Heart right ventricle (tissue), 16 donors: ENCODE results near the gene NMT1. TPM values are rescaled to one million over a fixed set of nuclear protein-coding genes. Genes with fewer than 3 reads are reported as not detected.
A peak's percentile ranks its signal among the peaks of the same experiment; 100 is the strongest.

Experiments
- ATAC-seq, 8 donors: fragments of 200-7000 bp; cut with Tn5 transposase; one replicate each; pipeline ENCODE4 v1.9.1; 2020; ENCODE audit warnings: mild to moderate bottlenecking in 8 of 8, moderate library complexity in 8 of 8, moderate number of reproducible peaks in 1 of 8
- DNase-seq, 2 donors: peaks; one replicate each; pipeline ENCODE4 v3.0.0-alpha.2; 2020
- H3K27ac ChIP-seq, 10 donors: fragments of 200-600 bp; sonication (generic) in 2 of 10; one replicate each; pipeline versions ENCODE4 v1.5.0 to v1.8.0; 2020 to 2022; ENCODE audit warnings: mild to moderate bottlenecking in 3 of 10
- H3K27me3 ChIP-seq, 7 donors: fragments of 200-600 bp; one replicate each; pipeline ENCODE4 v1.8.0; 2021 to 2022; ENCODE audit warnings: mild to moderate bottlenecking in 2 of 7
- H3K36me3 ChIP-seq, 9 donors: fragments of 200-600 bp; sonication (generic) in 1 of 9; one replicate each; pipeline versions ENCODE4 v1.5.0 to v1.8.0; 2020 to 2022; ENCODE audit warnings: mild to moderate bottlenecking in 2 of 9
- H3K4me1 ChIP-seq, 9 donors: fragments of 200-600 bp; sonication (generic) in 1 of 9; one replicate each; pipeline versions ENCODE4 v1.5.0 to v1.8.0; 2020 to 2022; ENCODE audit warnings: mild to moderate bottlenecking in 4 of 9
- H3K4me3 ChIP-seq, 10 donors: fragments of 200-600 bp; sonication (generic) in 2 of 10; one replicate each; pipeline versions ENCODE4 v1.5.0 to v1.8.0; 2020 to 2022; ENCODE audit warnings: mild to moderate bottlenecking in 7 of 10, moderate library complexity in 2 of 10
- H3K9me3 ChIP-seq, 11 donors: fragments of 200-600 bp in 10 of 11; sonication (generic) in 2 of 11; one replicate each; pipeline versions ENCODE4 v1.5.0 to v1.8.0; 2013 to 2022; ENCODE audit warnings: mild to moderate bottlenecking in 2 of 11, control low read depth in 1 of 11, moderate library complexity in 1 of 11
- CTCF ChIP-seq, 9 donors: fragments of 200-600 bp; sonication (generic) in 2 of 9; IDR thresholded peaks; one replicate each; pipeline versions ENCODE4 v1.5.0 to v1.8.0; 2021 to 2022; ENCODE audit warnings: antibody characterized with exemption in 9 of 9, mild to moderate bottlenecking in 5 of 9, moderate library complexity in 1 of 9
- WGBS, 2 donors: extraction: QIAGEN DNeasy Blood & Tissue Kit; methylation state at CpG; one replicate each; pipeline ENCODE4 v1.1.7; 2013; ENCODE audit warnings: inconsistent platforms in 1 of 2; 5-methylcytosine and 5-hydroxymethylcytosine counted together
- intact Hi-C, 10 donors: fragments of 100-400 bp; cut with DNase I; formaldehyde crosslinking; loops; one replicate each; pipeline versions ENCODE4 v1.11.1 to v1.14.2; 2022
- polyA plus RNA-seq, 2 donors: library from polyadenylated mRNA; stranded (reverse); fragments of 200-250 nt; gene quantifications; one replicate each; pipeline ENCODE4 v1.2.3, GENCODE V29; 2013
- total RNA-seq, 10 donors: library from RNA; stranded (reverse); fragmentation: NEBNext Ultra II Directional in 3 of 10; extraction: Animal tissue kit (Norgen Biotek cat#: 25700) in 3 of 10; gene quantifications; one replicate each; pipeline versions ENCODE4 v1.2.1 to v1.2.4, GENCODE V29; 2021 to 2023
- donor health status: Arrhythmogenic right ventricular cardiomyopathy.
- donor health status: ischemic (EF 13 %, LVEDD 7.1; RV severe dilation, severe dysfunction).
- donor health status: healthy with polysubstance abuse.
- donor health status: DM: no; HTN: yes; CAD: no.
- donor health status: DM: no; HTN: no; CAD: no.
- donor health status: ischemic (EF 25% LVEDD 6.9; RV normal size, moderate dysfunction).
- donor health status: ischemic (EF 25% LVEDD 5.7; RV mildly dilated, moderate dysfunction).
- donor health status: healthy.
- donor health status: DM: yes; HTN: yes; CAD: no.
- donor health status: Ischemic cardiomyopathy.
- donor health status: ischemic (EF 35%, LVEDD 5.7; RV mildly dilated, moderate dysfunction).
- donor health status: nonischemic (EF 11% LVEDD 7.7; RV severe dilation, severe dysfunction).
- donor health status: DM: yes; HTN: yes; CAD: no.
- donor health status: PGD.
- donor health status: ischemic (EF 29% LVEDD 5.4; RV normal size, mild dysfunction).
- donor health status: nonischemic (EF 23%, LVEDD 6.1; RV moderate dilation, normal function).

The NMT1 gene
- total and polyA plus RNA-seq, 12 donors: 40.9 to 110 (median 72.6) TPM

DNA sequence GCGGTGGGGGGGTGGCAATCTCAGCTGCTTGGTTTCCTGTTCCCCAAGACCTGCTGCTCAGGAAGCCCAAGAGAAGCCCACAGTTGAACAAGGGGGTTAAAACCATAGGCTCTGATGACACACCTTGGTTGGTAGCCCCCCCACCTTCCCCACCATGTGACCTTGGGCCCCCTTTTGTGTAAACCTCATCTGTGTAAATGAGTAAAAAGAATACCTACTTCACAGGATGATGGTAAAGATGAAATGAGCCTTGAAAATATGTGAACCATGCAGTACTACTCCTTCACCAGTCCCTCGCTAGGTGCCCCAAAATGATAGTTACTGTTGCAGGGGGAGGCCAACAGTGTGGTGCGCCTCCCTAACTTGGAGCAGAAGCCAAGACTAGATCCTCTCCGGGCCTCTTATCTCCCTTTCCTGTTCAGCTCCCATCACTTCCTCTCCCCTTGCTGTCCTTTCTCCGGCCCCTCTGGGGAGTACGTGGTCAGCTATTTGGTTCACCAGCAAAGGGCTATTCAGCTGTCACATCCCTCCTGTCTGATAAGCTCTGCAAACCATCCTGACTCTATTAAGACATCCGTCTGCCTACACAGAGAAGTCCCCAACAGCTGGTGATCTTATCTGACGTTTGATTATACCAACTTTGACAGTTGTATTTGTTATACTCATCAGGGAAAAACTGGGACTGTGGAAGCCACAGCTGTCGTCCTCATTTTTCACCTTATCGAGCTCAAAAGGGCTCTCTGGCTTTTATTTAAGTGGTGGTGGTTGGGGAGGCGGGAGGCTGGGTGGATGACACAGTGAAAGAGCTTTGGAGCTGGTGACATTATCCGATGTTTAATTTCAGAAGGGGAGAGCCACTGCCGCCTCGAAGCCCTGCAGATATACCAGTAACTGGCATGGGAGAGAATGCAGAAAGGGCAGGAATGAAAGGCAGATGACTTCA, 29.6 kb upstream of the NMT1 start:
- H3K9me3 ChIP-seq: no peaks in the 10 kb centered on the region
- ATAC-seq (peak in 1 of 8 donors; percentile 18), DNase-seq (no peak)
- intact Hi-C loops: no loop called here
- no peak overlapping the region for H3K4me3 ChIP-seq
- H3K4me1 ChIP-seq: peaks cover 0 to 5% (median 0%) of the 10 kb centered on the region in 9 donors
- no peaks in the 10 kb centered on the region for H3K27me3 ChIP-seq
- no peak for TF ChIP-seq CTCF (IDR thresholded peaks at IDR 0.05)
- WGBS, 2 donors: 56 to 62% methylated on average over 14 of the region's 14 CpGs
- H3K27ac ChIP-seq: no peak overlapping the region
- H3K36me3 ChIP-seq: peaks cover 0 to 91% (median 36%) of the 10 kb centered on the region in 9 donors

DNA sequence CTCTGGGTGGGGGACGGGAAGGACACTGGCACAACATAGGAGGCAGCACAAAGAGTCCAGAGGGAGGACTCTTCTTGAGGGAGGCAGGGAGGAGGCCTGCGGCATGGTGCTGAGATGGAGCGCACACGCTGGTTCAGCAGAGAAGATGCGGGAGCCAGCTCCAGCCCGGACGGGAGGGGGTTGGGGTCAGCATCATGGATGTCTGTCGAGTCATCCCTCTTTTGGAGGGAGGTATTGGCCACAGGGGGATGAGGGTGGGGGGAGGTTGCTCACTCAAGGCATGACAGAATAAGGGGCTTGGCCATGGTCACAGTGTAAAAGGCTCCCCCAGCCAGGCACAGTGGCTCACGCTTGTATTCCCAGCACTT, 29.0 kb upstream of the NMT1 start:
- DNase-seq (no peak), ATAC-seq (no peak)
- no peaks in the 10 kb centered on the region for H3K9me3 ChIP-seq
- H3K27ac ChIP-seq: no peak overlapping the region
- peaks cover 0 to 11% (median 0%) of the 10 kb centered on the region in 9 donors for H3K4me1 ChIP-seq
- peaks cover 0 to 84% (median 33%) of the 10 kb centered on the region in 9 donors for H3K36me3 ChIP-seq
- no peak for TF ChIP-seq CTCF (IDR thresholded peaks at IDR 0.05)
- no peaks in the 10 kb centered on the region for H3K27me3 ChIP-seq
- H3K4me3 ChIP-seq: no peak overlapping the region
- WGBS, 2 donors: 84 to 85% methylated on average over 9 of the region's 9 CpGs
- intact Hi-C loops: no loop called here

DNA sequence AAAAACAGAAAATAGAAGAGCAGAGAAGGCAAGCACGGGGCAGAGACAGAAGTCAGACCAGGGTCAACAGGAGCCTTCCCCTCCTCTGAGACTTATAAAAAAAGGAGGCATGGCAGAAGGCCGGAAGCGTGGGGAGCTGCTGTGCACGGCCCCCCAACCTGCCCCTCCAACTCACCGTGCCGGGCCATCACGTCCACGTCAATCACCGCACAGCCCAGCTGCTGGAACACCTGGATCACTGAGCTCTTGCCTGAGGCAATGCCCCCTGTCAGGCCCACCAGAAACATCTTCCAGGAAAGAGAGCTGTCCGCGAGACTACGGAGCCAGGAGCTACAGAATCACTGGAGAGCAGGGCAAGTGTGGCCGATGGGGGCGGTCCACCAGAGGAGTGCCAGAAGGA, 26.5 kb upstream of the NMT1 start:
- peaks cover 0 to 64% (median 29%) of the 10 kb centered on the region in 9 donors for H3K36me3 ChIP-seq

DNA sequence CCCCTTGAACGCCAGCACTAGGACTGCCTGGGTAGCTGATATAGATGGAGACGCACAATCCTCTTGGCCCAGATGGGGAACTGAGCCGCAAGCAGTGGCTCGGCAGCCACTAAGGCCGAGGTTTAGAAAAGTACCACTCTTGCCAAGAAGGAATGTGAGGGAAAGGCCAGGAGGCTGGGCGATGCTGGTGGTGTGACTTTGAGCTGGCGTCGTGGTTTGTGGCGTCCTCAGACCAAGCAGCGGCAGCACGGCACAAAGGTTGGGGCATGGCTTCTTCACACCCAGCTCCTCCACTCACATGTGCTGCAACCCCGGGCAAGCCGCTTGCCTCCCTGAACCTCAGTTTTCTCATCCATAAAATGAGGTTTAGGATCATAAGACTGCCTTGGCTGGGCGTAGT, 25.3 kb upstream of the NMT1 start:
- no peak for DNase-seq
- intact Hi-C loops: no loop called here
- no peak for TF ChIP-seq CTCF (IDR thresholded peaks at IDR 0.05)
- Histone ChIP-seq H3K4me3 (no peak overlapping the region), H3K4me1 (peaks cover 9 to 44% (median 20%) of the 10 kb centered on the region in 9 donors), H3K9me3 (no peaks in the 10 kb centered on the region), H3K27ac (no peak overlapping the region), H3K36me3 (peaks cover 0 to 52% (median 16%) of the 10 kb centered on the region in 9 donors), H3K27me3 (no peaks in the 10 kb centered on the region)
- ATAC-seq: no peak
- 93% methylated on average over 14 of the region's 14 CpGs for WGBS, 2 donors

More for the DNA sequence above, 26.5 kb upstream of the NMT1 start:
- WGBS, 2 donors: 94 to 95% methylated on average over 14 of the region's 14 CpGs
- TF ChIP-seq CTCF (IDR thresholded peaks at IDR 0.05): no peak
- H3K9me3 ChIP-seq: no peaks in the 10 kb centered on the region
- peaks cover 7 to 32% (median 16%) of the 10 kb centered on the region in 9 donors for H3K4me1 ChIP-seq
- no peak for ATAC-seq
- DNase-seq: no peak
- no peak overlapping the region for H3K27ac ChIP-seq
- no peaks in the 10 kb centered on the region for H3K27me3 ChIP-seq
- intact Hi-C loops: no loop called here
- H3K4me3 ChIP-seq: no peak overlapping the region
